Measurements from ENCODE around the gene TRIM62.
A peak's percentile ranks its signal among the peaks of the same experiment; 100 is the strongest.

The TRIM62 gene

GRCh38 chr1:33181921-33182341 lies at the start of gene TRIM62:
TRIM62 (minus strand) TSS chr1:33182043; CDS start chr1:33181432, 611 bp downstream.
- peak; percentile 63 to 64 for DNase-seq (ENCODE audit: low read depth in 1 of 2, low spot score in 1 of 2)

GRCh38 chr1:33231166-33231565 lies 49.3 kb upstream of the TRIM62 start:
- DNase-seq (ENCODE audit: low read depth in 1 of 2, low spot score in 1 of 2) = no peak

- DNase-seq (ENCODE audit: low read depth in 1 of 2, low spot score in 1 of 2) = no peak
These were observed 47.2 kb upstream of the TRIM62 start for GRCh38 chr1:33228935-33229487.

GRCh38 chr1:33225586-33225985 lies 43.7 kb upstream of the TRIM62 start:
- DNase-seq (ENCODE audit: low read depth in 1 of 2, low spot score in 1 of 2) = no peak

- DNase-seq (ENCODE audit: low read depth in 1 of 2, low spot score in 1 of 2) = no peak
These were observed 42.4 kb upstream of the TRIM62 start for GRCh38 chr1:33224166-33224707.

- DNase-seq (ENCODE audit: low read depth in 1 of 2, low spot score in 1 of 2) = no peak
These were observed 40.5 kb upstream of the TRIM62 start for GRCh38 chr1:33222381-33222780.

GRCh38 chr1:33221385-33221758 lies 39.5 kb upstream of the TRIM62 start:
- DNase-seq (ENCODE audit: low read depth in 1 of 2, low spot score in 1 of 2) = no peak

- DNase-seq (ENCODE audit: low read depth in 1 of 2, low spot score in 1 of 2) = no peak
These were observed 39.0 kb upstream of the TRIM62 start for GRCh38 chr1:33220676-33221384.

- no peak for DNase-seq (ENCODE audit: low read depth in 1 of 2, low spot score in 1 of 2)
These were observed 38.2 kb upstream of the TRIM62 start for GRCh38 chr1:33219886-33220661.

- DNase-seq (ENCODE audit: low read depth in 1 of 2, low spot score in 1 of 2) = no peak
These were observed 30.1 kb upstream of the TRIM62 start for GRCh38 chr1:33211972-33212371.

GRCh38 chr1:33206340-33206739 lies 24.5 kb upstream of the TRIM62 start:
- DNase-seq (ENCODE audit: low read depth in 1 of 2, low spot score in 1 of 2) = no peak

- no peak for DNase-seq (ENCODE audit: low read depth in 1 of 2, low spot score in 1 of 2)
These were observed 13.7 kb upstream of the TRIM62 start for GRCh38 chr1:33195556-33195955.

- no peak for DNase-seq (ENCODE audit: low read depth in 1 of 2, low spot score in 1 of 2)
These were observed 10.0 kb upstream of the TRIM62 start for GRCh38 chr1:33191731-33192275.

- DNase-seq (ENCODE audit: low read depth in 1 of 2, low spot score in 1 of 2) = no peak
These were observed 8.9 kb upstream of the TRIM62 start for GRCh38 chr1:33190701-33191100.

- no peak for DNase-seq (ENCODE audit: low read depth in 1 of 2, low spot score in 1 of 2)
These were observed 6.9 kb upstream of the TRIM62 start for GRCh38 chr1:33188572-33189275.

GRCh38 chr1:33186936-33187335 lies 5.1 kb upstream of the TRIM62 start:
- no peak for DNase-seq (ENCODE audit: low read depth in 1 of 2, low spot score in 1 of 2)

- DNase-seq (ENCODE audit: low read depth in 1 of 2, low spot score in 1 of 2) = no peak
These were observed 3.7 kb upstream of the TRIM62 start for GRCh38 chr1:33185541-33185940.

GRCh38 chr1:33183306-33183705 lies 1.5 kb upstream of the TRIM62 start:
- no peak for DNase-seq (ENCODE audit: low read depth in 1 of 2, low spot score in 1 of 2)

GRCh38 chr1:33182896-33183295 lies 1.1 kb upstream of the TRIM62 start:
- DNase-seq (ENCODE audit: low read depth in 1 of 2, low spot score in 1 of 2) = no peak

- no peak for DNase-seq (ENCODE audit: low read depth in 1 of 2, low spot score in 1 of 2)
These were observed 578 bp upstream of the TRIM62 start for GRCh38 chr1:33182401-33182841.
